OCI-LY7 (cell line): ENCODE measurements around the gene GAS6. TPM values are rescaled to one million over a fixed set of nuclear protein-coding genes. Genes with fewer than 3 reads are reported as not detected.

Source experiments
- BruUV-seq: library from RNA; stranded (reverse); fragments of 400-500 nt; replicated peaks from 2 replicates; lab custom pipeline; 2021; lab: Mats Ljungman, UMichigan
- CTCF ChIA-PET: fragments of 300-600 bp; sonication (Branson Sonifier 250); formaldehyde crosslinking; loops from one replicate; lab custom pipeline; 2022; ENCODE audit warnings: antibody characterized with exemption; ENCODE audit not compliant: unreplicated experiment; lab: Charles Lee
- POLR2A ChIA-PET: fragments of 300-600 bp; sonication (Branson Sonifier 250); formaldehyde crosslinking; loops from one replicate; lab custom pipeline; 2022; ENCODE audit warnings: antibody characterized with exemption; lab: Charles Lee
- DNase-seq: peaks from one replicate; pipeline ENCODE4 v3.0.0-alpha.2; 2015; ENCODE audit warnings: low spot score
- H2AFZ ChIP-seq: fragments of 200-600 bp; sonication (generic), shearing (Covaris generic); 2 replicates; pipeline ENCODE4 v1.6.1; 2014; ENCODE audit warnings: mild to moderate bottlenecking, antibody characterized with exemption, low read length, moderate library complexity
- H3K27ac ChIP-seq: fragments of 200-600 bp; sonication (generic); 2 replicates; pipeline ENCODE4 v1.5.1; 2014; ENCODE audit warnings: mixed run types, low read depth, mild to moderate bottlenecking, moderate library complexity, low read length, inconsistent platforms; ENCODE audit not compliant: poor library complexity, severe bottlenecking
- H3K36me3 ChIP-seq: fragments of 200-600 bp; sonication (generic); 2 replicates; pipeline ENCODE4 v1.6.1; 2014; ENCODE audit warnings: mild to moderate bottlenecking, antibody characterized with exemption, low read length, moderate library complexity, mixed read lengths; ENCODE audit not compliant: insufficient read depth
- H3K4me1 ChIP-seq: fragments of 200-600 bp; sonication (generic); 2 replicates; pipeline ENCODE4 v1.5.1; 2014; ENCODE audit warnings: mild to moderate bottlenecking, low read length; ENCODE audit not compliant: insufficient read depth, poor library complexity, severe bottlenecking
- H3K4me2 ChIP-seq: fragments of 200-600 bp; sonication (generic); 2 replicates; pipeline ENCODE4 v1.6.1; 2014; ENCODE audit warnings: mild to moderate bottlenecking, low read length
- H3K4me3 ChIP-seq: fragments of 200-600 bp; sonication (generic); 2 replicates; pipeline ENCODE4 v1.5.1; 2014; ENCODE audit warnings: mild to moderate bottlenecking, low read depth, low read length; ENCODE audit not compliant: poor library complexity, severe bottlenecking
- H3K79me2 ChIP-seq: fragments of 200-600 bp; sonication (generic); 2 replicates; pipeline ENCODE4 v1.6.1; 2016; ENCODE audit warnings: low read depth, mild to moderate bottlenecking, low read length, moderate library complexity, mixed read lengths; ENCODE audit not compliant: insufficient read depth
- H3K9me2 ChIP-seq: fragments of 200-600 bp; sonication (generic); 2 replicates; pipeline ENCODE4 v1.6.1; 2016; ENCODE audit warnings: mild to moderate bottlenecking, low read length, mixed read lengths; ENCODE audit not compliant: insufficient read depth
- H3K9me3 ChIP-seq: fragments of 200-600 bp; sonication (generic); 2 replicates; pipeline ENCODE4 v1.6.1; 2014; ENCODE audit warnings: mild to moderate bottlenecking, mixed run types, low read length, mixed read lengths
- H4K20me1 ChIP-seq: fragments of 200-600 bp; sonication (generic); 2 replicates; pipeline ENCODE4 v1.6.1; 2014; ENCODE audit warnings: mild to moderate bottlenecking, antibody characterized with exemption, low read length, moderate library complexity, mixed read lengths; ENCODE audit not compliant: insufficient read depth
- EZH2phosphoT487 ChIP-seq: fragments of 200-600 bp; sonication (generic); IDR thresholded peaks from 2 replicates; pipeline ENCODE4 v1.6.1; 2018; ENCODE audit warnings: low read depth, borderline replicate concordance, mild to moderate bottlenecking, mixed run types, antibody characterized with exemption, low read length, moderate library complexity, mixed read lengths
- intact Hi-C: fragments of 100-400 bp; cut with micrococcal nuclease; formaldehyde crosslinking; loops from one replicate; pipeline ENCODE4 v1.10.0; 2022; ENCODE audit not compliant: unreplicated experiment
- total RNA-seq, 2 experiments: library from RNA; depleted of rRNA in 1 of 2; stranded (reverse); fragments of >200 nt in 1 of 2; shearing (Covaris generic) in 1 of 2; gene quantifications; 2 replicates each; pipeline ENCODE4 v1.2.3, GENCODE V29; 2014 to 2022
- TF ChIP-seq, protein P1 (sequence below): fragments of 200-600 bp; sonication (generic); conservative IDR thresholded peaks from 2 replicates; pipeline ENCODE4 v1.5.1; 2014; ENCODE audit warnings: mild to moderate bottlenecking, antibody characterized with exemption, low read length, moderate library complexity, mixed read lengths

Gene GAS6
- total RNA-seq, 2 experiments from 2014 or later: not detected

DNA sequence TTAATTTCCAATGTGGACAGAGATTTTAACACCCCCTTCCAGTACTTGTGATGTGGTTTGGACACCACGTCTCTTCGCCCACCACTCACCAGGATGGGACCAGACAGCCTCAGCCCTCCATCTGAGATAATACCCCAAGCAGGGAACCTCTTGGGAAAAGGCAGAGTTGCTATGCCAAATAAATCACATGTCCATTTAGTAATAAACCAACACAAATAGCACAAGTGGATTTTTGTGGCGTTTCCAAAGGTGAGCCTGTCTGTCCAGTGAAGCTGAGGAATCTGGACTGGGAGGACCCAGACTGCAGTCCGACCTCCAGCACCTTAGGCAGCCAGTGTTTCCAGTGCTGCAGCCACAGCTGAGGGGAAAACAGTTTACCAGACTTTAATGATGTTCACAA lies 34.1 kb upstream of the GAS6 start:
- intact Hi-C loops: no loop called here
- Histone ChIP-seq H3K4me3 (no peak overlapping the region), H3K4me2 (no peak overlapping the region), H2AFZ (no peak overlapping the region), H3K9me2 (no peaks in the 10 kb centered on the region), H4K20me1 (no peaks in the 10 kb centered on the region), H3K9me3 (no peaks in the 10 kb centered on the region), H3K27ac (no peak overlapping the region), H3K79me2 (no peaks in the 10 kb centered on the region), H3K36me3 (no peaks in the 10 kb centered on the region), H3K4me1 (no peaks in the 10 kb centered on the region)
- POLR2A ChIA-PET: no interaction called here
- no peak for DNase-seq
- CTCF ChIA-PET: no interaction called here
- no TSS peak for BruUV-seq
- TF ChIP-seq EZH2phosphoT487: no peak
- TF ChIP-seq, protein P1, sequence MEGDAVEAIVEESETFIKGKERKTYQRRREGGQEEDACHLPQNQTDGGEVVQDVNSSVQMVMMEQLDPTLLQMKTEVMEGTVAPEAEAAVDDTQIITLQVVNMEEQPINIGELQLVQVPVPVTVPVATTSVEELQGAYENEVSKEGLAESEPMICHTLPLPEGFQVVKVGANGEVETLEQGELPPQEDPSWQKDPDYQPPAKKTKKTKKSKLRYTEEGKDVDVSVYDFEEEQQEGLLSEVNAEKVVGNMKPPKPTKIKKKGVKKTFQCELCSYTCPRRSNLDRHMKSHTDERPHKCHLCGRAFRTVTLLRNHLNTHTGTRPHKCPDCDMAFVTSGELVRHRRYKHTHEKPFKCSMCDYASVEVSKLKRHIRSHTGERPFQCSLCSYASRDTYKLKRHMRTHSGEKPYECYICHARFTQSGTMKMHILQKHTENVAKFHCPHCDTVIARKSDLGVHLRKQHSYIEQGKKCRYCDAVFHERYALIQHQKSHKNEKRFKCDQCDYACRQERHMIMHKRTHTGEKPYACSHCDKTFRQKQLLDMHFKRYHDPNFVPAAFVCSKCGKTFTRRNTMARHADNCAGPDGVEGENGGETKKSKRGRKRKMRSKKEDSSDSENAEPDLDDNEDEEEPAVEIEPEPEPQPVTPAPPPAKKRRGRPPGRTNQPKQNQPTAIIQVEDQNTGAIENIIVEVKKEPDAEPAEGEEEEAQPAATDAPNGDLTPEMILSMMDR: no peak

DNA sequence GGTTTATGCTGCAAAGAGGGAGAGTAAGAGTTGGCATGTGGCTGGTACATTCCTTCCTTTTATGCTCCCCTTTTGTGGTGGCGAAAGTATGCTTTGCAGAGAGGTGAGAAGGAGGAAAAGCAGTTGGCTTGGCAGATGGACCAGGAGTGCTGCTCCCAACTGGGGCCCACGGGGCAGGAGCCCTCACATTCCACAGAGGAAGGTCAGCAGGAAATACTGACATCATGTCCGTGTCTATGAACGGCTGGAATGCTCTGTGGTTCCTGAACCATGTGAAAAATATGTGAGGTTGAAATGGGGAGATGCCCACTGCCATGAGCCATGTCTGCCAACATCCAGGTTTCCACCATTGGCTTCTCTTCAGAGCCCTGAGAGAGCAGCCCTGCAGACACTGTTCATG lies 33.3 kb upstream of the GAS6 start:
- no TSS peak for BruUV-seq
- no peak for DNase-seq
- Histone ChIP-seq H2AFZ (no peak overlapping the region), H3K4me1 (no peaks in the 10 kb centered on the region), H3K36me3 (no peaks in the 10 kb centered on the region), H3K9me3 (no peaks in the 10 kb centered on the region), H3K27ac (no peak overlapping the region), H4K20me1 (no peaks in the 10 kb centered on the region), H3K4me3 (no peak overlapping the region), H3K9me2 (no peaks in the 10 kb centered on the region), H3K79me2 (no peaks in the 10 kb centered on the region), H3K4me2 (no peak overlapping the region)
- intact Hi-C loops: no loop called here
- POLR2A ChIA-PET: no interaction called here
- CTCF ChIA-PET: no interaction called here
- TF ChIP-seq EZH2phosphoT487: no peak
- TF ChIP-seq, protein P1: no peak

DNA sequence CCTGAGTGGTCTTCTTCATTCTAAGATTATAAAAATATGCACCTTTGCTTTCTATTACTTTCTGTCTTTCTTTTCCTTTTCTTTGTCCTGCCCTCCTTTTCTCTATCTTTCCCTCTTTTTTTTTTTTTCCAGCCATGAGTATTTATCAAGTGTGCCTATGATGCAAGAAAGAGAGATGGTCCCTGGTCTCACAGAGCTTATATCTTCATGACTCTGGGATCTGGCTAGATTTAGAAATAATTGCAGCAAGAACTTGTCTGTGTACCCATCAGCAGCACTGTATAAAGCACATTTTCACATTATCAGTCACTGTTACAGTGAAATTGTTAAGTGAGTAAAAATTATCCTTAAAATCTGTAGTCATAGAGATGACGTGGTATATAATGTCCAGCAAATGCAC lies 31.6 kb upstream of the GAS6 start:
- Histone ChIP-seq H3K27ac (no peak overlapping the region), H4K20me1 (no peaks in the 10 kb centered on the region), H3K4me1 (no peaks in the 10 kb centered on the region), H3K9me3 (no peaks in the 10 kb centered on the region), H3K4me2 (no peak overlapping the region), H2AFZ (no peak overlapping the region), H3K4me3 (no peak overlapping the region), H3K9me2 (no peaks in the 10 kb centered on the region), H3K36me3 (no peaks in the 10 kb centered on the region), H3K79me2 (no peaks in the 10 kb centered on the region)
- TF ChIP-seq, protein P1: no peak
- TF ChIP-seq EZH2phosphoT487: no peak
- CTCF ChIA-PET: no interaction called here
- intact Hi-C loops: no loop called here
- POLR2A ChIA-PET: no interaction called here
- BruUV-seq: no TSS peak
- no peak for DNase-seq
